Activated naive CD8-positive, alpha-beta T cell (primary cell): Measurements from ENCODE around the gene KAT2B.
A peak's percentile ranks its signal among the peaks of the same experiment; 100 is the strongest.

Experiments
- H3K27ac Mint-ChIP-seq: one replicate; pipeline ENCODE4 v1.8.0; 2021; ENCODE audit warnings: mixed read lengths
- H3K27me3 Mint-ChIP-seq: one replicate; pipeline ENCODE4 v1.8.0; 2021; ENCODE audit warnings: mixed read lengths
- H3K36me3 Mint-ChIP-seq: one replicate; pipeline ENCODE4 v1.8.0; 2021; ENCODE audit warnings: mixed read lengths
- H3K4me1 Mint-ChIP-seq: one replicate; pipeline ENCODE4 v1.8.0; 2021; ENCODE audit warnings: low read depth, mixed read lengths
- H3K4me3 Mint-ChIP-seq: one replicate; pipeline ENCODE4 v1.8.0; 2021; ENCODE audit warnings: mild to moderate bottlenecking, mixed read lengths
- H3K9me3 Mint-ChIP-seq: one replicate; pipeline ENCODE4 v1.8.0; 2021; ENCODE audit warnings: low read depth, mixed read lengths

Gene KAT2B

DNA sequence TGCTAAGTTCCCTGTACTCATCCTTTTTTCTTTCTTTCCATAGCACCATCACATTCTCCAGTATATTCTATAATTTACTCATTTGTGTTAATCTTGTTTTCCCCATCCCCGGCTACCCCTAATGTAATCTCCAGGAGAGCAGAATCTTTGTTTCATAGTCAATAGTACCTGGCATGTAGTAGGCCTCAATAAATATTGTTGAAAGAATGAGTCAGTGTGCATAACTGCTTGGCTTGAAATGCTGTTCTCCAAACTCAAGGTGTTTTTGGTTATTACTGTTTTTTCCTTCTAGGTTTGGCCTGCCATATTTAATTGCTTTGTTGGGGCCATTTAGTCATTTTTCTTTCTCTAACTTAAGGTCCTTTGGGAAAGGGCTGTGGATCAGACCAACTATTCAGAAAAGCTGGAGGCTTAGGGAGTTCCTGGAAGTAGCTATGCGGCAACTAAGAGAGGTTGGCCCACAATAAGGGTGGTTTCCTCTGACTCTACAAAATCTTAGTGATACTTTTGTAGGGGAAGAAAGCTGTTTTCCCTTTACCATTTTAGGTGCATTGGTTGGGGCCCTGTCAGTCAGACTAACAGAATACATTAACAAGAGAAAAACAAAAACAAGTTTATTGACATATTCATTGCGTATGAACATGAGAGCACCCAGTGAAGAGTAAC is 28.4 kb downstream of the KAT2B start:
- peaks cover 28% of the 10 kb centered on the region for H3K4me1 Mint-ChIP-seq
- H3K9me3 Mint-ChIP-seq = no peaks in the 10 kb centered on the region
- no peak overlapping the region for H3K4me3 Mint-ChIP-seq
- H3K36me3 Mint-ChIP-seq = peaks cover 14% of the 10 kb centered on the region
- peak overlapping the region; percentile 13 for H3K27ac Mint-ChIP-seq
- no peaks in the 10 kb centered on the region for H3K27me3 Mint-ChIP-seq

GRCh38 chr3:20069178-20069532 is 28.9 kb downstream of the KAT2B start:
- H3K36me3 Mint-ChIP-seq = peaks cover 14% of the 10 kb centered on the region
- H3K9me3 Mint-ChIP-seq = no peaks in the 10 kb centered on the region
- no peaks in the 10 kb centered on the region for H3K27me3 Mint-ChIP-seq
- H3K4me3 Mint-ChIP-seq = no peak overlapping the region
- no peak overlapping the region for H3K27ac Mint-ChIP-seq
- peaks cover 26% of the 10 kb centered on the region for H3K4me1 Mint-ChIP-seq

DNA sequence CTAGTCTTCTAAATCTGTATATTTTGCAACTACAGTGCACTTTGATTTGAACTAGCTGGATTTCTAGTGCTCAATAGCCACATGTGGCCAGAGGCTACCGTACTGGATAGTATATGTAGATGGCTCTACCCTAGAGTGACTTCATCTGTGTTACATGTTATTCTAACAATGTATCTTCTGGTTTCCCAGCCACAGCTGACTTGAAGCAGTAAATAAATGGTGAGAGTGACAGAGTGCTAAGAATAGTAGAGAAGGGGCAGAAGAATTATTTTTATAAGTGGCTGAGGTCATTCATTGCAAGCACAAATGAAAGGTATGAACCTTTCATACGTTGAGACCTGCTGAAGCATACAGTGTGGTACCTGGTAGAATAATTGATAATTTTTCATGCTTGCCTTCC is 30.9 kb downstream of the KAT2B start:
- Mint-ChIP-seq H3K9me3 (no peaks in the 10 kb centered on the region), H3K27me3 (no peaks in the 10 kb centered on the region), H3K4me1 (peaks cover 13% of the 10 kb centered on the region), H3K36me3 (peaks cover 14% of the 10 kb centered on the region), H3K4me3 (no peak overlapping the region), H3K27ac (no peak overlapping the region)

- peaks cover 12% of the 10 kb centered on the region for H3K4me1 Mint-ChIP-seq
- H3K27ac Mint-ChIP-seq = peak overlapping the region; percentile 54
- H3K36me3 Mint-ChIP-seq = peaks cover 17% of the 10 kb centered on the region
- H3K4me3 Mint-ChIP-seq = no peak overlapping the region
- no peaks in the 10 kb centered on the region for H3K27me3 Mint-ChIP-seq
- H3K9me3 Mint-ChIP-seq = no peaks in the 10 kb centered on the region
These were observed 32.2 kb downstream of the KAT2B start for GRCh38 chr3:20072422-20072821.

GRCh38 chr3:20073068-20073467 is 32.8 kb downstream of the KAT2B start:
- H3K27ac Mint-ChIP-seq = peak overlapping the region; percentile 58
- H3K4me3 Mint-ChIP-seq = no peak overlapping the region
- peaks cover 12% of the 10 kb centered on the region for H3K4me1 Mint-ChIP-seq
- H3K36me3 Mint-ChIP-seq = peaks cover 17% of the 10 kb centered on the region
- no peaks in the 10 kb centered on the region for H3K9me3 Mint-ChIP-seq
- no peaks in the 10 kb centered on the region for H3K27me3 Mint-ChIP-seq

DNA sequence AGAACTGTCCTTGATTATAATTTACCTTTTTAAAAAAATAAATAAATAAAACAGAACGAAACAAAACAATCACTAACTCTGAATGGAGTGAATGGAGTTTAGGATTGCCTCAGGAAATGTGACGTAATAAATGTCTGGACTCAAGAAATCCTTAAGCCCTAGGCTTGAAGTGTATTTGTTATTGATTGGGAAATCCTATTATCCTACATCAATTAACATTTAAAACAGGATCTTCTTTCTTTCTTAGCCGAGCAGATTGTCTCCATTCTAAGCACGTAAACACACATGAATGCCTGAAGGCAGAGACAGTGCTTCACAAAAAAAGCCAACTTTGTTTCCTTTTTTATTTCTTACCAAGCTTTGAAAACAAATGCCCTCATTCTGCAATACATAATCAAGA is 33.4 kb downstream of the KAT2B start:
- H3K9me3 Mint-ChIP-seq = no peaks in the 10 kb centered on the region
- no peak overlapping the region for H3K27ac Mint-ChIP-seq
- no peak overlapping the region for H3K4me3 Mint-ChIP-seq
- no peaks in the 10 kb centered on the region for H3K27me3 Mint-ChIP-seq
- H3K36me3 Mint-ChIP-seq = peaks cover 14% of the 10 kb centered on the region
- H3K4me1 Mint-ChIP-seq = peaks cover 6% of the 10 kb centered on the region

DNA sequence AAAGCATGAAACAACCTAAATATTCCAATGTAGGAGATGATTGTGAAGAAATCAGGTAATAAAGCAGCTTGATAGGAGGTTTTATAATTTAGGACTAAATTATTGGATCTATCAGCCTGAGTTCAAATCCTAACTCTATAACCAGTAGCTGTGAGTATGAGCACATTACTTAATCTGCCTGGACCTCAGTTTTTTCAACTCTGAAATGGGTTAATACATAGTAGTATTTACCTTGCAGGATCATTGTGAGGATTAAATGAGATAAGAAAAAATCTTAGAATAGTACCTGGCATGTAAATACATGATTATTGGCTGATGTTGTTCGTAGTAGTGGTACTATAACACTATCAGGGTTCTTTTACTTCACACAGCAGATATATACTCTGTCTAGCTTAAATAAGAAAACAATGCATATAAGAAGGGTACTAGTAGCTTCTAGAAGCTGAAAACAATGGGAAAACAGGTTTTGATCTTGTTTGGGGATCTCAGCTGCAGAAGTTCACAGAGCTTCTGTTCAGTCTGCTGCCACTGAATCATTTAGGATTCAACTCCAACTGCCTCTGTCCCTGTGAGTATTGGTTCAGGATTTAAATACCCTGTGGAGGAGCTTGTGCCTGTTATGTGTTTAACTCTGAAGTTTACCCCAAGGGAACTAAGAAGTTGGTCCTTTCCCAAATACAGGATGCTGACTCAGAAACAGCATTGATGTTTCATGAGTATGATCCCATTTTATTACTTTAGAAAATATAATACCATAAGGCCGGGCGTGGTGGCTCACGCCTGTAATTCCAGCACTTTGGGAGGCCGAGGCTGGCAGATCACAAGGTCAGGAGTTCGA is 34.2 kb downstream of the KAT2B start:
- H3K9me3 Mint-ChIP-seq = no peaks in the 10 kb centered on the region
- H3K27ac Mint-ChIP-seq = no peak overlapping the region
- peaks cover 16% of the 10 kb centered on the region for H3K36me3 Mint-ChIP-seq
- H3K4me3 Mint-ChIP-seq = no peak overlapping the region
- no peaks in the 10 kb centered on the region for H3K27me3 Mint-ChIP-seq
- no peaks in the 10 kb centered on the region for H3K4me1 Mint-ChIP-seq

- peaks cover 3% of the 10 kb centered on the region for H3K4me1 Mint-ChIP-seq
- peaks cover 14% of the 10 kb centered on the region for H3K36me3 Mint-ChIP-seq
- no peak overlapping the region for H3K4me3 Mint-ChIP-seq
- H3K9me3 Mint-ChIP-seq = no peaks in the 10 kb centered on the region
- no peak overlapping the region for H3K27ac Mint-ChIP-seq
- H3K27me3 Mint-ChIP-seq = no peaks in the 10 kb centered on the region
These were observed 35.0 kb downstream of the KAT2B start for GRCh38 chr3:20075197-20075596.

DNA sequence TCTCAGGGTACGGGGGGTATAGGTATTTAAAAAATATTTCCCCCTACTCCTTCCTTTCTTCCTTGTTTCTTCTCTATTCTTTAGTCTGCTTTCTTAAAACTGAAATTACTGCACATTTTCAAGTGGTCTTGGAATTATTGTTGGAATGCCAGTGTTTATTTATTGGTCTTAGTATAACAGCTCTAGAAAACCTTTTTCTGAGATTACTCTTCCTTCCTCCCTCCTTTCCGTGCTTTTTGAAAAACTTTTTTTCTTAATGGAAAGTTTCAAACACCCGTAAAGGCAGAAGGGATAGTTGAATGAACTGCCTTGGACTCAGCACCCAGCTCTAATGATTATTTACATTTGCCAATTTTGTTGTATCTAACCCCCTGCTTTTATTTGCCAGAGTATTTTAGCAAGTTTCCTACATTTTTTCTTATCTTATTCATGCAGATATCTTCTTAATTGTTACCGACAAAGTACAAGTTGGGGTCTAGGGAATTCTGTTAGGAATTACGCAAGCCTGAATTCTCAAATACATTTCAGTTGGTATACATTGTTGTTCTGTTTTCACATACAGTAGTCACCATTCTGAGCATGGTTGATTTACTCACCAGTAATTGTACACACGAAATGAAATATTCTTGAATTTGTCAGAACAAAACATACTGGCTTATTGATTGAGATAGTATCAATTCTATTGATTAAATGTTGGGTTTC is 36.2 kb downstream of the KAT2B start:
- H3K27me3 Mint-ChIP-seq = no peaks in the 10 kb centered on the region
- H3K4me3 Mint-ChIP-seq = no peak overlapping the region
- H3K36me3 Mint-ChIP-seq = peaks cover 15% of the 10 kb centered on the region
- H3K4me1 Mint-ChIP-seq = peaks cover 13% of the 10 kb centered on the region
- no peaks in the 10 kb centered on the region for H3K9me3 Mint-ChIP-seq
- no peak overlapping the region for H3K27ac Mint-ChIP-seq

DNA sequence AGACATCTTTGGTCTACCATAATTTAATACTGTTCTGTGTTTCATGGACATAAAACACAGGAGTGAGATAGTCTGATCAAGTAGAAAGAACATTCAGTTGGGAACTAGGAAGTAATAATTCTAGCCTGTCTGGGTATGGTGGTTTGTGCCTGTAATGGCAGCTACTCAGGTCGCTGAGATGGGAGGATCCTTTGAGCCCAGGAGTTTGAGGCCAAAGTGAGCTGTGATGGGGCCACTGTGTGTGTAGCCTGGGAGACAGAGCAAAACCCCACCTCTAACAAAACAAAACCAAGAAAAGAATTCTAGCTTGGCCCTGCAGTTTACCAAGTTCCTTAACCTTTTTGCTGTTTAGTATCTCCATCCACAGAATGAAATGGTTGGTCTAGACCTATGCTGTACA is 36.8 kb downstream of the KAT2B start:
- Mint-ChIP-seq H3K36me3 (peaks cover 16% of the 10 kb centered on the region), H3K27ac (no peak overlapping the region), H3K4me1 (peaks cover 14% of the 10 kb centered on the region), H3K27me3 (no peaks in the 10 kb centered on the region), H3K9me3 (no peaks in the 10 kb centered on the region), H3K4me3 (no peak overlapping the region)

GRCh38 chr3:20078194-20078714 is 38.0 kb downstream of the KAT2B start:
- Mint-ChIP-seq H3K36me3 (peaks cover 8% of the 10 kb centered on the region), H3K27me3 (no peaks in the 10 kb centered on the region), H3K27ac (no peak overlapping the region), H3K4me1 (peaks cover 14% of the 10 kb centered on the region), H3K4me3 (no peak overlapping the region), H3K9me3 (no peaks in the 10 kb centered on the region)

GRCh38 chr3:20079621-20080020 is 39.4 kb downstream of the KAT2B start:
- Mint-ChIP-seq H3K9me3 (no peaks in the 10 kb centered on the region), H3K27me3 (no peaks in the 10 kb centered on the region), H3K4me1 (peaks cover 22% of the 10 kb centered on the region), H3K4me3 (no peak overlapping the region), H3K27ac (no peak overlapping the region), H3K36me3 (peaks cover 13% of the 10 kb centered on the region)

- Mint-ChIP-seq H3K27ac (no peak overlapping the region), H3K9me3 (no peaks in the 10 kb centered on the region), H3K4me1 (peaks cover 22% of the 10 kb centered on the region), H3K4me3 (no peak overlapping the region), H3K27me3 (no peaks in the 10 kb centered on the region), H3K36me3 (peaks cover 16% of the 10 kb centered on the region)
These were observed 40.8 kb downstream of the KAT2B start for GRCh38 chr3:20080956-20081554.

DNA sequence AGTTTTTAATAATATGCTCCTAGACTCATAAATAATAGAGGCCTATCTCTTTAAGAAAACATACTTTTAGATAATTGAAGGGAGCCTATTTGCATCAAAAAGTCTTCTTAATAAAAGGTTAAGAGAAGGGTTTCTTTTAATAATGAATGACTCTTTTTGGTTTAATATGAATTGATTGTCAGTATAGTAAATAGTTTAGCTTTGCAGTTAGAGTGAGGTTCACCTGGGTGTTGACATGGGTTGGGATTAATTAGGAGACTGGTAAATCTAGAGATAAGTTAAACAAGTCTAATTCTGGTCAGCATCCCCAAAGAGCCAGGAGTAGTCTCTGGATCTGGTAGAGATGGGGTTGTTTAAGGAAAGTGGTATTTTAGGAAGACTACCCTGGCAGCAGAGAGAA is 43.0 kb downstream of the KAT2B start:
- Mint-ChIP-seq H3K27me3 (no peaks in the 10 kb centered on the region), H3K4me3 (no peak overlapping the region), H3K4me1 (peaks cover 22% of the 10 kb centered on the region), H3K27ac (peak overlapping the region; percentile 18), H3K9me3 (no peaks in the 10 kb centered on the region), H3K36me3 (peaks cover 19% of the 10 kb centered on the region)

DNA sequence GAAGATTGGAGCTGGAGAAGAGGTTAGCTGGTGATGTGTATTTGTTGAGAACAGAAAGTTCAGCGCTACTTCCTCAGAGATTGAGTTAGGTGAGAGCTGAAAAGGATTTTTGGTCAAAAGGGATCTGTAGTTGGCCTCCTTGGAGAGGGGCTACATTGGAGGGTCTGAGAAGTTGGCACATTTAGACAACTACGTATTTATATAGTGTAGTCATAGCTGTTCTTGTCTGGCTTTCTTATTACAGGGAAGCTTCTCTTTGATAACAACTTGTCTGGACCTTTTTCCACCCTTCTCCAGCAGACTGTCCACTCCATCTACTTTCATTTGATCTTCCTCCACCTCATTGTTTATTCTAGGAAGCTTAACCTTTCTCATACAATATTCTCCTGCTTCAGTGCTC is 43.7 kb downstream of the KAT2B start:
- H3K4me3 Mint-ChIP-seq = no peak overlapping the region
- peaks cover 22% of the 10 kb centered on the region for H3K4me1 Mint-ChIP-seq
- no peaks in the 10 kb centered on the region for H3K27me3 Mint-ChIP-seq
- peaks cover 26% of the 10 kb centered on the region for H3K36me3 Mint-ChIP-seq
- H3K9me3 Mint-ChIP-seq = no peaks in the 10 kb centered on the region
- peak overlapping the region; percentile 41 for H3K27ac Mint-ChIP-seq
